HepG2 (cell line): ENCODE results near the gene SGSM1. TPM values are rescaled to one million over a fixed set of nuclear protein-coding genes. Genes with fewer than 3 reads are reported as not detected.

Experiments
- ATAC-seq: fragments of 200-7000 bp; cut with Tn5 transposase; 3 replicates; pipeline ENCODE4 v1.9.1; 2020; ENCODE audit warnings: mild to moderate bottlenecking, moderate library complexity
- BruUV-seq: library from RNA; stranded (reverse); fragments of 400-500 nt; replicated peaks from 2 replicates; lab custom pipeline; 2021; lab: Mats Ljungman, UMichigan
- CTCF ChIA-PET: fragments of 300-600 bp; formaldehyde crosslinking; extraction: SDS; loops from one replicate; lab custom pipeline; 2021; ENCODE audit warnings: low total read pairs, inconsistent platforms, low intra/inter-chr PET ratio; lab: Yijun Ruan, JAX
- POLR2A ChIA-PET: fragments of 350-600 bp; sonication (Branson Sonifier 250); formaldehyde crosslinking; loops from one replicate; lab custom pipeline; 2020; ENCODE audit warnings: antibody characterized with exemption, inconsistent platforms; lab: Yijun Ruan, JAX
- DNase-seq: peaks from one replicate; pipeline ENCODE4 v3.0.0-alpha.2; 2015; ENCODE audit warnings: low spot score
- FAIRE-seq: peaks from 3 replicates; lab custom pipeline; 2011; peaks lifted over from hg19 to GRCh38; lab: Jason Lieb, UNC
- H2AFZ ChIP-seq: one replicate; pipeline ENCODE4 v1.6.1; 2011; ENCODE audit warnings: low read length, inconsistent platforms
- H3K27ac ChIP-seq: fragments of 300-600 bp; 3 replicates; pipeline ENCODE4 v1.8.0; 2011; ENCODE audit warnings: mixed run types, mild to moderate bottlenecking, mixed read lengths, low read length, inconsistent platforms; ENCODE audit not compliant: insufficient read depth; ENCODE audit errors: extremely low read length
- H3K27me3 ChIP-seq, 2 experiments: fragments of 200-600 bp in 1 of 2; 2 replicates in 1 of 2; 3 replicates in 1 of 2; pipeline versions ENCODE4 v1.6.0 to v1.8.0; 2011; ENCODE audit warnings: low read length in 2 of 2, mild to moderate bottlenecking in 2 of 2, moderate library complexity in 2 of 2, inconsistent platforms in 1 of 2; ENCODE audit not compliant: insufficient read depth in 2 of 2, control insufficient read depth in 1 of 2
- H3K36me3 ChIP-seq, 2 experiments: fragments of 200-600 bp in 1 of 2; replicated peaks in 1 of 2; 2 replicates in 1 of 2; 3 replicates in 1 of 2; pipeline versions ENCODE4 v1.5.1 to v1.8.0; 2011; ENCODE audit warnings: low read length in 2 of 2, inconsistent platforms in 1 of 2; ENCODE audit not compliant: insufficient read depth in 2 of 2, control insufficient read depth in 1 of 2
- H3K4me1 ChIP-seq: 2 replicates; pipeline ENCODE4 v1.5.1; 2012; ENCODE audit warnings: low read length, inconsistent platforms; ENCODE audit not compliant: insufficient read depth
- H3K4me2 ChIP-seq: 2 replicates; pipeline ENCODE4 v1.6.0; 2011; ENCODE audit warnings: low read depth, low read length, inconsistent platforms
- H3K4me3 ChIP-seq, 3 experiments: fragments of 200-600 bp in 1 of 3; sonication (generic), shearing (Covaris generic) in 1 of 3; replicated peaks in 1 of 3; 2 replicates each; pipeline ENCODE4 v1.5.1; 2011 to 2016; ENCODE audit warnings: low read length in 3 of 3, inconsistent platforms in 2 of 3, low read depth in 2 of 3, mild to moderate bottlenecking in 2 of 3, control low read depth in 1 of 3, mixed read lengths in 1 of 3; ENCODE audit not compliant: insufficient read depth in 1 of 3
- H3K79me2 ChIP-seq: one replicate; pipeline ENCODE4 v1.6.1; 2011; ENCODE audit warnings: low read length, inconsistent platforms; ENCODE audit not compliant: insufficient read depth
- H3K9ac ChIP-seq: 2 replicates; pipeline ENCODE4 v1.6.0; 2011; ENCODE audit warnings: mild to moderate bottlenecking, low read depth, low read length, inconsistent platforms; ENCODE audit not compliant: insufficient read depth
- H3K9me3 ChIP-seq: 2 replicates; pipeline ENCODE4 v1.5.1; 2012; ENCODE audit warnings: mild to moderate bottlenecking, low read length
- H4K20me1 ChIP-seq: 2 replicates; pipeline ENCODE4 v1.6.0; 2011; ENCODE audit warnings: inconsistent platforms, mild to moderate bottlenecking, low read length, moderate library complexity; ENCODE audit not compliant: insufficient read depth
- HNRNPL ChIP-seq: fragments of 200-400 bp; formaldehyde crosslinking; IDR thresholded peaks from 2 replicates; pipeline ENCODE4 v1.6.1; 2017; ENCODE audit warnings: mild to moderate bottlenecking, low read depth, low read length
- ISL2 ChIP-seq: sonication (generic); formaldehyde crosslinking; IDR thresholded peaks from 2 replicates; pipeline ENCODE4 v1.5.0; 2020; ENCODE audit warnings: missing genetic modification reagents
- MIER2 ChIP-seq: IDR thresholded peaks from 2 replicates; pipeline ENCODE4 v1.6.1; 2016; ENCODE audit warnings: missing biosample characterization, missing genetic modification reagents
- ZC3H4 ChIP-seq: sonication (generic); formaldehyde crosslinking; IDR thresholded peaks from 2 replicates; pipeline ENCODE4 v1.4.0; 2020; ENCODE audit warnings: missing genetic modification reagents, borderline replicate concordance
- ZFYVE20 ChIP-seq: sonication (generic); formaldehyde crosslinking; IDR thresholded peaks from 2 replicates; pipeline ENCODE4 v1.8.0; 2023; ENCODE audit warnings: low read depth, mild to moderate bottlenecking, moderate library complexity, missing genetic modification reagents, borderline replicate concordance
- ZNF441 ChIP-seq: sonication (generic); formaldehyde crosslinking; IDR thresholded peaks from 2 replicates; pipeline ENCODE4 v1.7.0; 2021; ENCODE audit warnings: missing genetic modification reagents, borderline replicate concordance
- WGBS: methylation state at CpG from one replicate; pipeline ENCODE4 v1.1.6; 2017; ENCODE audit warnings: low lambda C conversion rate; 5-methylcytosine and 5-hydroxymethylcytosine counted together
- in situ Hi-C: cut with HindIII; loops from 2 replicates; pipeline ENCODE4 v1.10.0; 2017; ENCODE audit warnings: low pct_unique_long_range_greater_than_20kb; ENCODE audit not compliant: extremely low pct_ligation_motif_present
- intact Hi-C: fragments of 100-400 bp; cut with micrococcal nuclease; formaldehyde crosslinking; loops from one replicate; pipeline ENCODE4 v1.10.0; 2022; ENCODE audit not compliant: unreplicated experiment
- polyA plus RNA-seq, 8 experiments: library from polyadenylated mRNA; depleted of rRNA in 3 of 8; stranded (reverse) in 7 of 8; unstranded in 1 of 8; fragments of >200 nt; fragmentation: Illumina TruSeq in 4 of 8; extraction: Trizol in 4 of 8; gene quantifications; 2 replicates each; pipeline versions ENCODE4 v1.2.1 to v1.2.3, GENCODE V29; 2011 to 2016; ENCODE audit warnings: low read depth in 4 of 8, missing spikeins in 1 of 8, mixed read lengths in 1 of 8; ENCODE audit not compliant: insufficient read depth in 1 of 8
- total RNA-seq, 5 experiments: library from RNA; depleted of rRNA; stranded (reverse); fragments of >200 nt; fragmentation: Illumina TruSeq; extraction: Trizol; gene quantifications; 2 replicates each; pipeline ENCODE4 v1.2.3, GENCODE V29; 2016; ENCODE audit warnings: low read depth in 1 of 5
- TF ChIP-seq, protein P1 (sequence below), 2 experiments: IDR thresholded peaks; 2 replicates each; pipeline ENCODE4 v1.6.1; 2011 to 2012; ENCODE audit warnings: low read length in 2 of 2, borderline replicate concordance in 1 of 2, low read depth in 1 of 2, mild to moderate bottlenecking in 1 of 2, moderate library complexity in 1 of 2
- TF ChIP-seq, protein P2 (sequence below): sonication (generic); formaldehyde crosslinking; IDR thresholded peaks from 2 replicates; pipeline ENCODE4 v1.5.0; 2020; ENCODE audit warnings: mild to moderate bottlenecking, missing genetic modification reagents, borderline replicate concordance

SGSM1 gene
- total and polyA plus RNA-seq, 2 of the 13 experiments (the other 11 are each of a cell fraction or from before 2014, with no cell fraction given): 0.07 TPM; not detected in 1

DNA sequence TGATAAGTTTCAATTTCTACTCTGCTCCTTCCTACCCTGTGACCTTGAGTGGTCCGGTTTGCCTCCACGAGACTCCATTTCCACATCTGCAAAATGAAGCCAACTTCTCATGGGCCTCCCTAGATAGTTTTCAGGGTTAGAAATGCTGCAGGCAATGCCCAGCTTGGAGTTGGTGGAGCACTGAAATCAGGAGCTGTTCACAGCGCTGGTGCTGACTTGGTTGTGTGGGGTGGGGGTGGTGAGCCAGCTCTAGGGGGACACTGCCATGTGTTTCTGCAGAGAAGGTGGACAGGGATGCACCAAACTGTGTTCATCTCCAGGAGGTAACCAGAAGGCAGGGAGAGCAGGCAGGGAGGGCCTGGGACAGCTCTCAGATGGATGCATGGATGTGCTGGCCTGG, 37.0 kb downstream of the SGSM1 start:
- Histone ChIP-seq H3K9me3 (no peaks in the 10 kb centered on the region), H3K27me3 (peaks cover 2 to 8% of the 10 kb centered on the region in 2 experiments; a peak in 2 of 5 replicates), H4K20me1 (no peaks in the 10 kb centered on the region), H3K79me2 (no peaks in the 10 kb centered on the region), H3K27ac (no peak overlapping the region), H3K4me2 (no peak overlapping the region), H3K4me3 (no peak overlapping the region), H2AFZ (no peak overlapping the region), H3K9ac (no peak overlapping the region), H3K4me1 (no peaks in the 10 kb centered on the region), H3K36me3 (no peaks in the 10 kb centered on the region)
- no TSS peak for BruUV-seq
- CTCF ChIA-PET: no interaction called here
- TF ChIP-seq ZNF441 (CRISPR knock-in tag) (no peak), MIER2 (CRISPR knock-in tag) (peak; percentile 67; the same call in 1 of the 2 replicates), ZC3H4 (no peak), HNRNPL (no peak), ISL2 (no peak), ZFYVE20 (no peak)
- TF ChIP-seq, protein P1, sequence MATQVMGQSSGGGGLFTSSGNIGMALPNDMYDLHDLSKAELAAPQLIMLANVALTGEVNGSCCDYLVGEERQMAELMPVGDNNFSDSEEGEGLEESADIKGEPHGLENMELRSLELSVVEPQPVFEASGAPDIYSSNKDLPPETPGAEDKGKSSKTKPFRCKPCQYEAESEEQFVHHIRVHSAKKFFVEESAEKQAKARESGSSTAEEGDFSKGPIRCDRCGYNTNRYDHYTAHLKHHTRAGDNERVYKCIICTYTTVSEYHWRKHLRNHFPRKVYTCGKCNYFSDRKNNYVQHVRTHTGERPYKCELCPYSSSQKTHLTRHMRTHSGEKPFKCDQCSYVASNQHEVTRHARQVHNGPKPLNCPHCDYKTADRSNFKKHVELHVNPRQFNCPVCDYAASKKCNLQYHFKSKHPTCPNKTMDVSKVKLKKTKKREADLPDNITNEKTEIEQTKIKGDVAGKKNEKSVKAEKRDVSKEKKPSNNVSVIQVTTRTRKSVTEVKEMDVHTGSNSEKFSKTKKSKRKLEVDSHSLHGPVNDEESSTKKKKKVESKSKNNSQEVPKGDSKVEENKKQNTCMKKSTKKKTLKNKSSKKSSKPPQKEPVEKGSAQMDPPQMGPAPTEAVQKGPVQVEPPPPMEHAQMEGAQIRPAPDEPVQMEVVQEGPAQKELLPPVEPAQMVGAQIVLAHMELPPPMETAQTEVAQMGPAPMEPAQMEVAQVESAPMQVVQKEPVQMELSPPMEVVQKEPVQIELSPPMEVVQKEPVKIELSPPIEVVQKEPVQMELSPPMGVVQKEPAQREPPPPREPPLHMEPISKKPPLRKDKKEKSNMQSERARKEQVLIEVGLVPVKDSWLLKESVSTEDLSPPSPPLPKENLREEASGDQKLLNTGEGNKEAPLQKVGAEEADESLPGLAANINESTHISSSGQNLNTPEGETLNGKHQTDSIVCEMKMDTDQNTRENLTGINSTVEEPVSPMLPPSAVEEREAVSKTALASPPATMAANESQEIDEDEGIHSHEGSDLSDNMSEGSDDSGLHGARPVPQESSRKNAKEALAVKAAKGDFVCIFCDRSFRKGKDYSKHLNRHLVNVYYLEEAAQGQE (IDR thresholded peaks at IDR 0.05; ENCODE audit: borderline replicate concordance in 1 of 2, low read depth in 1 of 2, low read length in 2 of 2): peak; percentile 39 to 86
- TF ChIP-seq, protein P2, sequence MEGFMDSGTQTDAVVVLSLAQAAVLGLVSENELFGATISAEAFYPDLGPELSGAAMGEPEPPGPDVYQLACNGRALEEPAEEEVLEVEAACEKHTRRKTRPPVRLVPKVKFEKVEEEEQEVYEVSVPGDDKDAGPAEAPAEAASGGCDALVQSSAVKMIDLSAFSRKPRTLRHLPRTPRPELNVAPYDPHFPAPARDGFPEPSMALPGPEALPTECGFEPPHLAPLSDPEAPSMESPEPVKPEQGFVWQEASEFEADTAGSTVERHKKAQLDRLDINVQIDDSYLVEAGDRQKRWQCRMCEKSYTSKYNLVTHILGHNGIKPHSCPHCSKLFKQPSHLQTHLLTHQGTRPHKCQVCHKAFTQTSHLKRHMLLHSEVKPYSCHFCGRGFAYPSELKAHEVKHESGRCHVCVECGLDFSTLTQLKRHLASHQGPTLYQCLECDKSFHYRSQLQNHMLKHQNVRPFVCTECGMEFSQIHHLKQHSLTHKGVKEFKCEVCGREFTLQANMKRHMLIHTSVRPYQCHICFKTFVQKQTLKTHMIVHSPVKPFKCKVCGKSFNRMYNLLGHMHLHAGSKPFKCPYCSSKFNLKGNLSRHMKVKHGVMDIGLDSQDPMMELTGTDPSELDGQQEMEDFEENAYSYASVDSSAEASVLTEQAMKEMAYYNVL (CRISPR knock-in tag): no peak
- DNase-seq (no peak), ATAC-seq (no peak), FAIRE-seq (no peak)
- intact Hi-C loops (no loop called here), in situ Hi-C loops (no loop called here)
- 0% methylated on average over 3 of the region's 3 CpGs for WGBS
- POLR2A ChIA-PET: no interaction called here
